GM18520 (cell line): ENCODE data around the gene IGF2BP3.
"Not testable (repeated sequence)": the region's sequence is repeated elsewhere in the genome, so short reads cannot be mapped to it uniquely, and the experiment has no call there.

Source experiments
- ATAC-seq: cut with Tn5 transposase; IDR thresholded peaks from one replicate; pipeline ENCODE4 v1.9.1; 2021; ENCODE audit not compliant: unreplicated experiment

Gene IGF2BP3

DNA sequence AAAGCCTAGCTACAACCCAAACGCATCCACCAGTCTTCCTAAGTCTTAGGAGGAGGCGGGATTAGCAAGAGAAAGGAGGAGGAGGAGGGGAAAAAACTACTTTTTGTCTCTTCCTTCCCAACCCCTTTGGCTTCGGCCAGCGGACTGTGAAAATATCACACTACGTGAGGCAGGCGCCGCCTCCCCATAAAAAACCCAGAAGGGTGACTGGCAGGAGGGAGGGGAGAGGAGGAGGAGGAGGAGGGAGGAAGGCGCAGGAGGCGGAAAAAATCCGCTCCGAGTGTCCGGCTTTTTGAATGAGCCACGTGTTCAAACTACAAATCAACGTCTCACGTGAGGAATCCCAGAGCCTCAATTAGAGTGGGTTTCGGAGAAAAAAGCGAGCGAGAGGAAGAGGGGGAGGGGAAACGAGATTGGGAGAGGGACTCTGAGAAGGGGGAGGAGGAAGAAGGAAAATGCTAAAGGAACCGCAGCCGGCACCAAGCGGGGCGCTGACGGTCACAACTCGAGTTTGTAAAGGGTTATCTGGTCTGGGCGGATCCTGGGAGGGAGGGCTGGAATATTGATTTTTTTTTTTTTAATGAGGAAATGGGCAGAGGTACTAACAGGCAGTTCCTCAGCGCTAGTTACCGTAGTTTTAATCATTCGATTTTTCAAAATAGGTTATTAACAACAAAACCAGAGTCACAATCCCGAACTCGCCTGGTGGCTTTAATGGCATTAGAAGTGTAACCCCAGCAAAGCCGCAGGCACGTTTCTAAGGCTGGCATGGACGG lies at the start of gene IGF2BP3:
TSS of gene IGF2BP3 (minus strand) at position 162 of the 776 bp plus-strand sequence. CDS start 381 bp downstream, outside the sequence.
- no peak for ATAC-seq

DNA sequence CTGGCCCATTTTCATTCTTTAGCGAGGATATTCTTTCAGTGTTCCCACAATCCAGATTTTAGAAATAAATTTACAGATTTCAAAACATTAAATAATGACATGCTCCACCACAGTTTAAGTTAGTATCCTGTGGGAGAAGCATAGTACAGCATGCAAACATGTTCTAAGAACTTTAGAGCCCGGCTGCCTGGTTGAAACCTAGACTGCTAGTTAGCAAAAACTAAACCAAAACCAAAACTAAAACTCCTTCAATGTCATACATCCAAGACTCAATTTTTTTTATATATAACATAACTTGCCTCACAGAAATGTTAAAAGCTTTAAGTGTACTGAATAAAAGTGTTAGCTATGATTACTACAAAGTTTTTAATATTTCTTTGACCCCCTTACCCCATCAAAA lies 44.5 kb upstream of the IGF2BP3 start:
- no peak for ATAC-seq

GRCh38 chr7:23513746-23514145 lies 43.5 kb upstream of the IGF2BP3 start:
- not testable (repeated sequence) for ATAC-seq

- ATAC-seq, result no peak
Measured at GRCh38 chr7:23494009-23494408, 23.7 kb upstream of the IGF2BP3 start.

GRCh38 chr7:23491502-23491901 lies 21.2 kb upstream of the IGF2BP3 start:
- no peak for ATAC-seq

DNA sequence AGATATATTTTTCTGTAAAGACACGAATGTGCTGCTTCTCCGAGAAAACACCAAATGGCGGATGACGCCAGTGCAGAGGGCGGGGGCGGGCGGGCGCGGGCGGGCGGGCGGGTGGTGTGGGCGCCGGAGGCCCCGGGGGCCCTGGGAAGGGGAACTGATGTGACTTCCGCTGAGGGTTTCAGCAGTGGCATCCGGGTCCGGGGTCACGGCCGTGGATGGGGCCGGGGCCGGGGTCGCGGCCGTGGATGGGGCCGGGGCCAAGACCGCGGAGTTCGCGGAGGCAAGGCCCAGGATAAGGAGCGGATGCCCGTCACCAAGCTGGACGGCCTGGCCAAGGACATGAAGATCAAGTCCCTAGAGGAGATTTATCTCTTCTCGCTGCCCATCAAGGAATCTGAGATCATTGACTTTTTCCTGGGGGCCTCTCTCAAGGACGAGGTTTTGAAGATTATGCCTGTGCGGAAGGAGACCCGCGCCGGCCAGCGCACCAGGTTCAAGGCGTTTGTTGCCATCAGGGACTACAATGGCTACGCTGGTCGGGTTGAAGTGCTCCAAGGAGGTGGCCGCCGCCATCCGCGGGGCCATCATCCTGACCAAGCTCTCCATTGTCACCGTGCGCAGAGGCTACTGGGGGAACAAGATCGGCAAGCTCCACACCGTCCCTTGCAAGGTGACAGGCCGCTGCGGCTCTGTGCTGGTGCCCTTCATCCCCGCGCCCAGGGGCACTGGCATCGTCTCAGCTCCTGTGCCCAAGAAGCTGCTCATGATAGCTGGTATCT lies 20.3 kb upstream of the IGF2BP3 start:
- ATAC-seq, result no peak

DNA sequence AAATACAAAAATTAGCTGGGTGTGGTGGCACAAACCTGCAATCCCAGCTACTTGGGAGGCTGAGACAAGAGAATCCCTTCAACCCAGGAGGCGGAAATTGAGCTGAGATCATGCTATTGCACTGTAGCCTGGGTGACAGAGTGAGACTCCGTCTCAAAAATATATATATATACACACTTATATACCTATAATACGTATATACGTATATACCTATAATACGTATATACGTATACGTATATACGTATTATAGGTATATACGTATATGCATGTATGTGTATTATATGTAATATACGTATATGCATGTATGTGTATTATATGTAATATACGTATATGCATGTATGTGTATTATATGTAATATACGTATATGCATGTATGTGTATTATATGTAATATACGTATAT lies 18.4 kb upstream of the IGF2BP3 start:
- not testable (repeated sequence) for ATAC-seq

DNA sequence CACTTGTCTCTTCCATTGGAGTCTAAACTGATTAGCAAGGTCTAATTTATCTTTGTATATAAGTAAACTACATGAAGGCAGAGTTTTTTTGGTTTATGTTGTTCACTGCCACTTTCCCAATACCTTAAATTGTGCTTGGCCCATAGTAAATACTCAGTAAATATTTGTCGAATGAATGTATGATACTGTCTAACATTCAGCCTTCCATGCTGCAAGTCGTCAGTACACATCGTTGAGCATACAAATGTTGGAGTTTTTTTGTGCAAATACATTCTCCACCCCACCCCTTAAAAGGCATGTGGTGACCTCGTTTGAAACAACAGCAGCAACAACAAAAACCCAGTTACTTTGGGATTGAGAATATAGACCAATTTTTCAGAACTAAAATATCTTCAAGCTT lies 17.4 kb upstream of the IGF2BP3 start:
- no peak for ATAC-seq

DNA sequence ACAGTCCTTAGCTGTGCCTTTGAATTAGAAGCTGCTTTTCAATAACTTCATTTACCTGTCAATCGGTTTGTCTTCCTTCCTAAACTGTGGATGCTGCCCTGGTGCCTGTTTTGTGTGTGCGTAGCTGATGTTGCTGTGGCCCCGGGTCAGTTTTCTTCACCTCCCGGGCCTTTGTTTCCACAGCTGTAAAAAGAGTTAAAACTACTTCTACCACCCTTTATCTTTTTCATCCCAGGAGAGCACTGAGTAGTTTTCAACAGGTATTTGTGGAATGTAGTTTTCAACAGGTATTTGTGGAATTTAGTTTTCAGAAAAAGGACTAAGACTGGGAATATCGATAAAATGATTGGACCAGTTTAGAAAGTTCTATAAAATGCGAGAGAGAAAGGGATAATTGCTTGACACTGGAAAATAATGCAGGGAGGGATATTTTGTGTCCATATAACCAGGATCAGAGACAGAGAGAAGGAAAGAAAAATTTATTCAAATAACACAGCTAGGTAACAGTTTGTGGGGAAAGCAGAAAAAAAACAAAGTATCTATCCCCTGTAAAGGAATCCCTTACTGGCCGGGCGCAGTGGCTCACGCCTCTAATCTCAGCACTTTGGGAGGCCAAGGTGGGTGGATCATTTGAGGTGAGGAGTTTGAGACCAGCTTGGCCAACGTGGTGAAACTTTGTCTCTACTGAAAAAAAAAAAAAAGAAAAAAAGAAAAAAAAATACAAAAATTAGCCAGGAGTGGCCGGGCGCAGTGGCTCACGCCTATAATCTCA lies 15.9 kb upstream of the IGF2BP3 start:
- no peak for ATAC-seq

GRCh38 chr7:23482686-23483085 lies 12.4 kb upstream of the IGF2BP3 start:
- no peak for ATAC-seq

- no peak for ATAC-seq
Measured at GRCh38 chr7:23477962-23478866, 7.9 kb upstream of the IGF2BP3 start.

- no peak for ATAC-seq
Measured at GRCh38 chr7:23477157-23477499, 6.8 kb upstream of the IGF2BP3 start.

DNA sequence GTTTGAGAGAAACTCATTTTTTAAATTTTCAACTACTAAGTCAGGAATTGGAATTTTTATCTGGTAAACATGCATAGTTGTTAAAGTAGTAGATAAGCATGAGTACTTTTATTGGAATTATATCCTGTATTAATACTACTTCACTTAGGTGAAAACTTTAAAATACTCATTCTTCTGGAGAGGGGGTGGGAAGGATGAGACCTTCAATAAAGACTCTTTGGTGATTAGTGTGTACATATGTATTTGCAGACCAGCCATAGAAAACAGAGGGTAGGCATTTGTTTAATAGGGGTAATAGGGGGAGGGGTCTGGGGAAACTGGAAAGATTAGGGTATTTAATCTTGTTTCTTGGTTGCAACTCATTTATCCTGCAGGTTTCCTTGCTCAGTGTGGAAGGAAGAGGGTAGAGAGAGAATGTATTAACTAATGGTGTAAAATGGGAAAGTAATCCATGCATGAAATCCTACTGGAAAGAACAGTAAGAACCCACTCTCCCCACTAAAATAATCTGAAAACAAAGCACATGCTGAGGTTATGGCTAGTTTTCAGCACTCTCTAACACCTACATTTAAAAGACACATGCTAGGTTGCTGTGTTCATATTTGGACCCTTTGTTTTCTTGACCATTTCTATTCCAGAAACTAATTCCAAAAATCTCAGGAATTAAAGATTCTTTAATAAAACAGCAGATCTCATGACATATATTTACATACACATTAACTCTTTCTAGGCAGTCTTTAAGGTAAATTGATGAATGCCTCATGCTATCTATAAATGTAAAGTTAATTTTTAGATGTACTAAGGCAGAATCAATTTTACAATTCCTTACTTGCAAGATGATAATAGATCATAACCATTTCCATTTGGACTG lies 6.2 kb upstream of the IGF2BP3 start:
- ATAC-seq, result no peak

- no peak for ATAC-seq
Measured at GRCh38 chr7:23475576-23475839, 5.2 kb upstream of the IGF2BP3 start.

DNA sequence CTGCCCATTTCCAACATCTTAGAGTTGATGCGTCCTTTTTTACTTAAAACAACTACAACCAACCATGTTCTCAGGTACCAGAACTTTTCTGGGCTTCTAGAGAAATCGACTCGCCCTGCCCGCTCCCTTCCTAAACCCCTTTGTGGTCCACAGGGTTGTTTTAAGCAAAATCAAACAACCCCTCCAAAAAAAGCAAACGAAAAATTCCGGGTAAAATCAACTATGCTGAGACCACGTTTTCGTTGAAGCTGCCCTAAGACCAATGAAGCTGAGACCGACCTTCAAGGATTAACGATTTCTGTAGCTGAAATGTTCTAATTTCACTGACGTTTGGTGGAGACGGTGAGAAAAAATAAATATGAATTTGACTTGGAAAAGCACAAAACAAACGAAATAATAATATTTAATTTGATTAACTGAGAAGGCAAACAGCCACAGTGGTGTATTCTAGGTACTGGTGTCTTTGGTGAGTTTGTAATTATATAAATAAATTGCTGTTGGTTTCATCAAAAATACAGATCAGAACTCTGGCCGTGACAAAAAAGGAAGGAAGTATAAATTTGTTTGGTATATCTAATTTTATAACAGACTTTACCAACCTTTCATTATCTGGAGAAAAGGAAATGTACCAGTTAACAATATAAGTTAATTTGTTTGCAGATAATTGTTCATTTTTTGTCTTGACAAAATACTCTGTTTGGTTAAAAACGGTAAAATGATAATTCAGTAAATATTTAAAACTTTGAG lies 4.7 kb upstream of the IGF2BP3 start:
- ATAC-seq, result no peak

GRCh38 chr7:23474094-23474828 lies 4.0 kb upstream of the IGF2BP3 start:
- ATAC-seq, result peak; percentile 67

DNA sequence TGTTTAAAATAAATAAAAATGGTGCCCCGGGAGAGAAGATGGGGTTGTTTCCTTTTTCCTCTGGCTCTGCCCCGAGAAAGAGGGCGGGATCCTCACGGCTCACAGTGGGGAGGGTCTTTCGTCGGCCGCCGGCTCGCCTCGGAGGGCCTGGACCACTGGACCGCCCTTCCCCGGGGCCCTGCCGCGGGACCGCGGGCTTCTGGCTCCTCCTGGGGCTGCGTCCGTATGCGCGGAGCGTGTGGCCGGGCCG lies 3.5 kb upstream of the IGF2BP3 start:
- no peak for ATAC-seq

GRCh38 chr7:23472956-23473843 lies 2.9 kb upstream of the IGF2BP3 start:
- ATAC-seq, result no peak
